Hematopoietic multipotent progenitor cell treated with erythropoietin and hydrocortisone succinate and interleukin-3 and kit ligand, for 15 days (in vitro differentiated cells): ENCODE data around the gene NLRP7.

ENCODE experiments used
- DNase-seq: peaks from one replicate; pipeline ENCODE4 v3.0.0-alpha.2; 2015; ENCODE audit warnings: low spot score

Gene NLRP7

DNA sequence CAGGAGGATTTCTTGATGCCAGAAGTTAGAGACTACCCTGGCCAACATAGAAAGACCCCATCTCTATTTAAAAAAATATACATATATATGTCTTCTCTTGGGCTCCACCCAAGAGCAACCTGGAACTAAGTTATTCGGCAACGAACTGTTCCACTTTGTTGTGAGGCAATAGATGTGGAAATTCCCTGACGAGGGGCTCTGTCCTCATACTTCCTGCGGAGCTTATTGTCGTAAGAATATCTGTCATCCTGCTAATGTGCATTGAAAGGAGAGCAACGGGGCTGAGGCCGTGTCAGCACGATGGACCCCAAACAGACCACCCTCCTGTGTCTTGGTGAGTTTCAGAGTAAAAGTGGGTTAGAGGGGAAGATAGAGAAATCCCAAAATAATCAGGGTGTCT, 73.3 kb downstream of the NLRP7 start, which contains the start of gene FCAR:
Gene FCAR (plus strand): TSS at position 246 of the 400 bp plus-strand sequence. CDS start 55 bp downstream, at position 301.
- no peak for DNase-seq
